PC-9 (cell line): ENCODE measurements around the gene ACTBL2.

Experiments
- CTCF ChIP-seq: fragments of 200-600 bp; sonication (generic); conservative IDR thresholded peaks from 2 replicates; pipeline ENCODE4 v1.6.1; 2017; ENCODE audit warnings: mixed run types, antibody characterized with exemption, mild to moderate bottlenecking, moderate library complexity
- EZH2 ChIP-seq: fragments of 200-600 bp; sonication (generic); IDR thresholded peaks from 2 replicates; pipeline ENCODE4 v1.8.0; 2017; ENCODE audit warnings: antibody characterized with exemption, low read depth

DNA sequence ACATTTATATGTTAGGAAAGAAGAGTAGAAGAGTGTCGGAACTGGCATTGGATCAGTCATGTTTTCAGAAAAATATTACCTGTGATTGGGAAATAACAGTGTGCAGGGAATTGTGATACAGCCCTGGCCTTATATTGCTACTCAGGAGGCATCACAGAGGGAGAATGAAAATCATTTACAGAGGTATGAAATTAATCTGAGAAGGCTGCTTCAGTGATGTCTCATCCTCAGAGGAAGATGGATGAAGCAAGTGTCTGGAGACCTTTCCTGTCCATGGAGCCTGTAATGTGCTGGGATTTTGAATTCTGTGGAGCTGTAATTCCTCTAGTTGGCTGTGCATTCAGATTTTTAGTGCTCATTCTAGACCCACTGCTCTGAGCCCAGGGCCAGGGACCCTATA is 3.8 kb downstream of the ACTBL2 start:
- TF ChIP-seq CTCF: no peak
- TF ChIP-seq EZH2: no peak
